Endodermal cell (in vitro differentiated cells): ENCODE results near the gene SFMBT2. TPM values are rescaled to one million over a fixed set of nuclear protein-coding genes. Genes with fewer than 3 reads are reported as not detected.

Source experiments
- DNase-seq: peaks from one replicate; pipeline ENCODE4 v3.0.0-alpha.2; 2017
- H3K27ac ChIP-seq: 2 replicates; pipeline ENCODE4 v1.5.1; 2013; ENCODE audit warnings: mild to moderate bottlenecking, low read depth, low read length, moderate library complexity
- H3K27me3 ChIP-seq: 2 replicates; pipeline ENCODE4 v1.6.1; 2013; ENCODE audit warnings: mild to moderate bottlenecking, low read length, moderate library complexity; ENCODE audit not compliant: insufficient read depth, control insufficient read depth, poor library complexity, severe bottlenecking
- H3K36me3 ChIP-seq: 2 replicates; pipeline ENCODE4 v1.7.0; 2013; ENCODE audit warnings: mild to moderate bottlenecking, low read length, moderate library complexity; ENCODE audit not compliant: control insufficient read depth, insufficient read depth
- H3K4me1 ChIP-seq: one replicate; pipeline ENCODE4 v1.7.0; 2013; ENCODE audit warnings: low read length; ENCODE audit not compliant: control insufficient read depth, insufficient read depth
- H3K4me3 ChIP-seq: 2 replicates; pipeline ENCODE4 v1.5.1; 2013; ENCODE audit warnings: mild to moderate bottlenecking, low read length, moderate library complexity
- H3K9ac ChIP-seq: 2 replicates; pipeline ENCODE4 v1.6.1; 2013; ENCODE audit warnings: mild to moderate bottlenecking, low read length, moderate library complexity; ENCODE audit not compliant: poor library complexity, severe bottlenecking; ENCODE audit errors: extremely low read depth
- H3K9me3 ChIP-seq: 2 replicates; pipeline ENCODE4 v1.6.1; 2013; ENCODE audit warnings: mild to moderate bottlenecking, low read length, moderate library complexity; ENCODE audit not compliant: control insufficient read depth
- H3K27ac Mint-ChIP-seq: 2 replicates; pipeline ENCODE4 v1.8.0; 2020; ENCODE audit warnings: mixed read lengths
- H3K27me3 Mint-ChIP-seq: 2 replicates; pipeline ENCODE4 v1.8.0; 2021; ENCODE audit warnings: mild to moderate bottlenecking, mixed read lengths; ENCODE audit not compliant: insufficient read depth
- H3K36me3 Mint-ChIP-seq: 2 replicates; pipeline ENCODE4 v1.8.0; 2020; ENCODE audit warnings: low read depth, mixed read lengths
- H3K4me1 Mint-ChIP-seq: 2 replicates; pipeline ENCODE4 v1.8.0; 2020; ENCODE audit warnings: mixed read lengths
- H3K4me3 Mint-ChIP-seq: 2 replicates; pipeline ENCODE4 v1.8.0; 2020; ENCODE audit warnings: mild to moderate bottlenecking, moderate library complexity, mixed read lengths
- H3K9me3 Mint-ChIP-seq: 2 replicates; pipeline ENCODE4 v1.8.0; 2020; ENCODE audit warnings: mild to moderate bottlenecking, mixed read lengths
- WGBS, 2 experiments: methylation state at CpG; one replicate each; pipeline versions ENCODE4 v1.1.5 to v1.1.7; 2013; ENCODE audit warnings: missing lambda C conversion rate in 2 of 2, mixed read lengths in 1 of 2; ENCODE audit not compliant: insufficient coverage in 1 of 2, insufficient read length in 1 of 2; 5-methylcytosine and 5-hydroxymethylcytosine counted together
- total RNA-seq, 2 donors: library from RNA; stranded (reverse); fragmentation: NEBNext Ultra II Directional in 1 of 2; extraction: Animal tissue kit (Norgen Biotek cat#: 25700) in 1 of 2; gene quantifications; 2 replicates in 1 of 2; 3 replicates in 1 of 2; pipeline ENCODE4 v1.2.1, GENCODE V29; 2021
- TF ChIP-seq, protein P1 (sequence below): fragments of 200-600 bp; sonication (generic); conservative IDR thresholded peaks from 2 replicates; pipeline ENCODE4 v1.5.0; 2021; ENCODE audit warnings: antibody characterized with exemption, mild to moderate bottlenecking

SFMBT2 gene
- total RNA-seq, 2 donors from 2014 or later: 3.9 to 5.3 TPM

DNA sequence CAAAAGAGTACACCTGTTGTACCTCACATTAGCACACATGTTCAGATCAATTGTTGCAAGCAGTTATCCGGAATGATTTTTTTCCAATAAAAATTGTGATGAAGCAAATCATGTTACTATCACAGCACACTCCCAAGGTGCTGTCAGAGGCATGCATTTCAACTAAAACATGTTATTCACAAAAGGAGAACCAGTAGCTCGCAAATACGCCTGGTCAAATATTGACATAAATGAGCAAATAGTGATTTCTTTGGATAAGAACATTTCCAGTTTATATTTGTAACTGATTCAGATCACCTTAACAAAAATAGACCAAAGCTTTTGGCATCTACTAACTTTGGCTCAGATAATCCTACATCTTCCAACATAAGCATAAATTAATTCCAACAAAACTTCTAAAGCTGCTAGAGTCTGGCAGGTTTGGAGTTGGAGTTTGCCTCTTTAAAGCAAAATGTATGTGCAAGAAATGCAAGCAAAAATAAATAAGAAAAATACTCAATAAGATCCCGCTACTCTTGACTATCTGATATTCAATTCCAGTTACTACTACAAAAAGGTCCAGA is 208.0 kb downstream of the SFMBT2 start:
- no peak overlapping the region for H3K27ac ChIP-seq
- no peaks in the 10 kb centered on the region for H3K27me3 ChIP-seq
- no peak overlapping the region for H3K27ac Mint-ChIP-seq
- H3K27me3 Mint-ChIP-seq: no peaks in the 10 kb centered on the region
- H3K9me3 ChIP-seq: no peaks in the 10 kb centered on the region
- TF ChIP-seq, protein P1, sequence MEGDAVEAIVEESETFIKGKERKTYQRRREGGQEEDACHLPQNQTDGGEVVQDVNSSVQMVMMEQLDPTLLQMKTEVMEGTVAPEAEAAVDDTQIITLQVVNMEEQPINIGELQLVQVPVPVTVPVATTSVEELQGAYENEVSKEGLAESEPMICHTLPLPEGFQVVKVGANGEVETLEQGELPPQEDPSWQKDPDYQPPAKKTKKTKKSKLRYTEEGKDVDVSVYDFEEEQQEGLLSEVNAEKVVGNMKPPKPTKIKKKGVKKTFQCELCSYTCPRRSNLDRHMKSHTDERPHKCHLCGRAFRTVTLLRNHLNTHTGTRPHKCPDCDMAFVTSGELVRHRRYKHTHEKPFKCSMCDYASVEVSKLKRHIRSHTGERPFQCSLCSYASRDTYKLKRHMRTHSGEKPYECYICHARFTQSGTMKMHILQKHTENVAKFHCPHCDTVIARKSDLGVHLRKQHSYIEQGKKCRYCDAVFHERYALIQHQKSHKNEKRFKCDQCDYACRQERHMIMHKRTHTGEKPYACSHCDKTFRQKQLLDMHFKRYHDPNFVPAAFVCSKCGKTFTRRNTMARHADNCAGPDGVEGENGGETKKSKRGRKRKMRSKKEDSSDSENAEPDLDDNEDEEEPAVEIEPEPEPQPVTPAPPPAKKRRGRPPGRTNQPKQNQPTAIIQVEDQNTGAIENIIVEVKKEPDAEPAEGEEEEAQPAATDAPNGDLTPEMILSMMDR: no peak
- H3K9ac ChIP-seq: no peak overlapping the region
- peaks cover 5% of the 10 kb centered on the region for H3K36me3 Mint-ChIP-seq
- H3K4me3 ChIP-seq: no peak overlapping the region
- H3K4me1 ChIP-seq: no peaks in the 10 kb centered on the region
- H3K4me1 Mint-ChIP-seq: no peaks in the 10 kb centered on the region
- no peaks in the 10 kb centered on the region for H3K9me3 Mint-ChIP-seq
- no peak for DNase-seq
- no peaks in the 10 kb centered on the region for H3K36me3 ChIP-seq
- H3K4me3 Mint-ChIP-seq: no peak overlapping the region
- WGBS, 2 experiments: 88 to 95% methylated on average over 1 to 4 of the region's 4 CpGs

DNA sequence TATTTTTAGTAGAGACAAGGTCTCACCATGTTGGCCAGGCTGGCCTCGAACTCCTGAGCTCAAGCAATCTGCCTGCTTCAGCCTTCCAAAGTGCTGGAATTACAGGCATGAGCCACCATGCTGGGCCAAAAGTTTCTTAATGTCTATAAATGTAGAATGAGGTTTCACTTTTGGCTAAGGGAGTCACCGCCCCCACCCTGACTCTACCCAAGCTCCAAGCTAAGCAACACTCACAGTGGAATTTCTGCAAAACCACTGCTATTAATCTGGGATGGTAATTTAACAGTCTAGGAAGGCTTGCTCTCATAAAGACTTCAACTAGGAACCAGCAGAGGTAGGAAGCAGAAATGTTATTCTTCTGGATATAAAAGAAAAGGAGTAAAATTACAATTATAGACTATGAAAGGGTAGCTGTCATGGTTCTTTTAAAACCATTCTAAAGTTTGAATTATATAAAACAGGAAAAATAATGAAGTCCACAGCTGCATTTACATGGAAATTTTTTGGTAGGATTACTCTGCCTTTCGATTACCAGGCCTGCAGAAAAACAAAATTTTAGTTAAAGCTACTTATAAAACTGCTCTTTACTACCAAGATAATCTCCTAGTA is 211.6 kb downstream of the SFMBT2 start:
- Histone ChIP-seq H3K4me3 (no peak overlapping the region), H3K27ac (no peak overlapping the region), H3K4me1 (no peaks in the 10 kb centered on the region), H3K36me3 (no peaks in the 10 kb centered on the region), H3K9ac (no peak overlapping the region), H3K9me3 (no peaks in the 10 kb centered on the region), H3K27me3 (no peaks in the 10 kb centered on the region)
- Mint-ChIP-seq H3K4me3 (no peak overlapping the region), H3K27ac (no peak overlapping the region), H3K36me3 (peaks cover 33% of the 10 kb centered on the region), H3K9me3 (peaks cover 5% of the 10 kb centered on the region), H3K27me3 (no peaks in the 10 kb centered on the region), H3K4me1 (no peaks in the 10 kb centered on the region)
- TF ChIP-seq, protein P1: no peak
- 83 to 91% methylated on average over 2 to 3 of the region's 3 CpGs for WGBS, 2 experiments
- DNase-seq: no peak

DNA sequence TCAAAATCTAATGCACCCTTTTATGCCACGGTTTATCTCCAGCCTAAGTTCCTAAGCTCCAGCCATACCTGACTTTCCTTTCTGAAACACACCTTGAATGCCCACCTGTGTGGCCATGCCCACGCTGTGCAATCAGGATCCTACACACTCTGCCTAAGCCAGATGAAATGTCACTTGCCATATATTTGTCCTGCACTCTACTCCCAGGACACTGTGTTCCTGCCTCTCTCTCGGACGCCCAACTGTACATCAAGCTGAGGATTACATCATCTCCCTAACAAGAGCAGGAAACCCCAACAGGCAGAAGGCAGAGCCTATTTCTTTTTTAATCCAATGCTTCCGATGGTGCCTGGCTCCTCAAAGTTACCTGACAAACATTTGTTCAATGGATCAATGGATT is 214.6 kb downstream of the SFMBT2 start:
- H3K4me3 ChIP-seq: no peak overlapping the region
- H3K4me1 ChIP-seq: no peaks in the 10 kb centered on the region
- H3K9ac ChIP-seq: no peak overlapping the region
- no peaks in the 10 kb centered on the region for H3K4me1 Mint-ChIP-seq
- 90 to 92% methylated on average over 4 to 5 of the region's 5 CpGs for WGBS, 2 experiments
- H3K27me3 Mint-ChIP-seq: no peaks in the 10 kb centered on the region
- H3K36me3 ChIP-seq: no peaks in the 10 kb centered on the region
- H3K27ac ChIP-seq: no peak overlapping the region
- no peaks in the 10 kb centered on the region for H3K9me3 ChIP-seq
- peaks cover 33% of the 10 kb centered on the region for H3K36me3 Mint-ChIP-seq
- TF ChIP-seq, protein P1: no peak
- no peak overlapping the region for H3K27ac Mint-ChIP-seq
- H3K4me3 Mint-ChIP-seq: no peak overlapping the region
- DNase-seq: no peak
- peaks cover 5% of the 10 kb centered on the region for H3K9me3 Mint-ChIP-seq
- no peaks in the 10 kb centered on the region for H3K27me3 ChIP-seq
